Activated CD4-positive, CD25-positive, alpha-beta regulatory T cell treated with anti-CD3 and anti-CD28 coated beads, Interleukin-2, amount 50 U/mL, for 16 hours (primary cell): ENCODE measurements around the gene APOD.

ENCODE experiments used
- DNase-seq: peaks from one replicate; pipeline ENCODE4 v3.0.0-alpha.2; 2020; ENCODE audit warnings: low read depth, low spot score

The APOD gene

GRCh38 chr3:195553268-195553667, 30.5 kb downstream of the APOD start:
- no peak for DNase-seq

- no peak for DNase-seq
Measured at GRCh38 chr3:195551381-195551978, 32.3 kb downstream of the APOD start.

- DNase-seq, result no peak
Measured at GRCh38 chr3:195550723-195551122, 33.0 kb downstream of the APOD start.

- peak; percentile 63 for DNase-seq
Measured at GRCh38 chr3:195549931-195550519, 33.7 kb downstream of the APOD start.

GRCh38 chr3:195548987-195549386, 34.8 kb downstream of the APOD start:
- DNase-seq, result no peak

GRCh38 chr3:195548501-195548900, 35.2 kb downstream of the APOD start:
- no peak for DNase-seq

- DNase-seq, result no peak
Measured at GRCh38 chr3:195548006-195548405, 35.7 kb downstream of the APOD start.

GRCh38 chr3:195546130-195546560, 37.6 kb downstream of the APOD start:
- no peak for DNase-seq

- DNase-seq, result no peak
Measured at GRCh38 chr3:195544634-195545033, 39.1 kb downstream of the APOD start.

- no peak for DNase-seq
Measured at GRCh38 chr3:195544230-195544536, 39.6 kb downstream of the APOD start.

GRCh38 chr3:195543500-195544229, 40.1 kb downstream of the APOD start:
- no peak for DNase-seq

- DNase-seq, result peak; percentile 83
Measured at GRCh38 chr3:195542698-195543499, 40.8 kb downstream of the APOD start, which contains the start of gene PPP1R2. PPP1R2 (minus strand) TSS chr3:195543325; CDS start chr3:195543025, 300 bp downstream.

GRCh38 chr3:195542316-195542697, 41.4 kb downstream of the APOD start:
- DNase-seq, result no peak

- DNase-seq, result no peak
Measured at GRCh38 chr3:195540511-195540910, 43.2 kb downstream of the APOD start.

GRCh38 chr3:195540027-195540426, 43.7 kb downstream of the APOD start:
- DNase-seq, result no peak

- no peak for DNase-seq
Measured at GRCh38 chr3:195539479-195539878, 44.3 kb downstream of the APOD start.

- DNase-seq, result no peak
Measured at GRCh38 chr3:195537995-195538394, 45.7 kb downstream of the APOD start.

- DNase-seq, result no peak
Measured at GRCh38 chr3:195535293-195535692, 48.4 kb downstream of the APOD start.

GRCh38 chr3:195532834-195533233, 50.9 kb downstream of the APOD start:
- no peak for DNase-seq

- DNase-seq, result no peak
Measured at GRCh38 chr3:195532345-195532744, 51.4 kb downstream of the APOD start.

- DNase-seq, result no peak
Measured at GRCh38 chr3:195531683-195532082, 52.1 kb downstream of the APOD start.

GRCh38 chr3:195526492-195526891, 57.2 kb downstream of the APOD start:
- DNase-seq, result no peak
